Epithelial cell of esophagus (primary cell): ENCODE results near the gene LYRM4.

Source experiments
- DNase-seq: peaks from one replicate; pipeline ENCODE4 v3.0.0; 2010; ENCODE audit warnings: low read depth
- H3K4me3 ChIP-seq: 2 replicates; pipeline ENCODE4 v1.5.1; 2011; ENCODE audit warnings: mild to moderate bottlenecking, low read length, control low read depth
- CTCF ChIP-seq: IDR thresholded peaks from 2 replicates; pipeline ENCODE4 v1.5.1; 2011; ENCODE audit warnings: low read depth, mild to moderate bottlenecking, low read length, control low read depth, inconsistent platforms; ENCODE audit not compliant: insufficient read depth; ENCODE audit errors: missing control alignments

LYRM4 gene

GRCh38 chr6:5155906-5156305 is 104.8 kb downstream of the LYRM4 start:
- no peak for DNase-seq
- H3K4me3 ChIP-seq = no peak overlapping the region
- no peak for TF ChIP-seq CTCF

- no peak for DNase-seq
- no peak overlapping the region for H3K4me3 ChIP-seq
- no peak for TF ChIP-seq CTCF
Measured at GRCh38 chr6:5153186-5153585, 107.6 kb downstream of the LYRM4 start.

GRCh38 chr6:5152460-5152859 is 108.3 kb downstream of the LYRM4 start:
- DNase-seq = no peak
- TF ChIP-seq CTCF = no peak
- H3K4me3 ChIP-seq = no peak overlapping the region

GRCh38 chr6:5151955-5152401 is 108.8 kb downstream of the LYRM4 start:
- no peak overlapping the region for H3K4me3 ChIP-seq
- peak; percentile 86 for DNase-seq
- no peak for TF ChIP-seq CTCF

- no peak for DNase-seq
- no peak overlapping the region for H3K4me3 ChIP-seq
- TF ChIP-seq CTCF = no peak
Measured at GRCh38 chr6:5151360-5151954, 109.3 kb downstream of the LYRM4 start.

- H3K4me3 ChIP-seq = no peak overlapping the region
- no peak for DNase-seq
- TF ChIP-seq CTCF = no peak
Measured at GRCh38 chr6:5150551-5151075, 110.1 kb downstream of the LYRM4 start.

- DNase-seq = no peak
- no peak overlapping the region for H3K4me3 ChIP-seq
- TF ChIP-seq CTCF = no peak
Measured at GRCh38 chr6:5149891-5150290, 110.9 kb downstream of the LYRM4 start.
